Glutamatergic neuron (in vitro differentiated cells): ENCODE data around the gene SEPTIN3. TPM values are rescaled to one million over a fixed set of nuclear protein-coding genes. Genes with fewer than 3 reads are reported as not detected.

Experiments used
- DNase-seq: peaks from one replicate; pipeline ENCODE4 v3.0.0; 2022
- H3K27ac Mint-ChIP-seq: one replicate; pipeline ENCODE4 v1.8.0; 2020; ENCODE audit warnings: mild to moderate bottlenecking, mixed read lengths, inconsistent platforms; ENCODE audit not compliant: unreplicated experiment
- H3K27me3 Mint-ChIP-seq: one replicate; pipeline ENCODE4 v1.8.0; 2020; ENCODE audit warnings: mild to moderate bottlenecking, moderate library complexity, mixed read lengths, inconsistent platforms; ENCODE audit not compliant: unreplicated experiment
- H3K36me3 Mint-ChIP-seq: one replicate; pipeline ENCODE4 v1.8.0; 2020; ENCODE audit warnings: mild to moderate bottlenecking, mixed read lengths, inconsistent platforms; ENCODE audit not compliant: unreplicated experiment
- H3K4me1 Mint-ChIP-seq: one replicate; pipeline ENCODE4 v1.8.0; 2020; ENCODE audit warnings: mild to moderate bottlenecking, low read depth, mixed read lengths, inconsistent platforms; ENCODE audit not compliant: unreplicated experiment
- H3K4me3 Mint-ChIP-seq: one replicate; pipeline ENCODE4 v1.8.0; 2020; ENCODE audit warnings: mild to moderate bottlenecking, mixed read lengths, inconsistent platforms; ENCODE audit not compliant: unreplicated experiment
- H3K9me3 Mint-ChIP-seq: one replicate; pipeline ENCODE4 v1.8.0; 2020; ENCODE audit warnings: mild to moderate bottlenecking, moderate library complexity, mixed read lengths, inconsistent platforms; ENCODE audit not compliant: unreplicated experiment
- CTCF ChIP-seq: fragments of 200-600 bp; sonication (generic); IDR thresholded peaks from one replicate; pipeline ENCODE4 v1.5.0; 2021; ENCODE audit not compliant: partially characterized antibody, unreplicated experiment
- total RNA-seq: library from RNA; stranded (reverse); fragmentation: NEBNext Ultra II Directional; extraction: Animal tissue kit (Norgen Biotek cat#: 25700); gene quantifications from one replicate; pipeline ENCODE4 v1.2.1, GENCODE V29; 2021; ENCODE audit not compliant: unreplicated experiment

SEPTIN3 gene
- total RNA-seq, 1 donor from 2014 or later, result 216 TPM

DNA sequence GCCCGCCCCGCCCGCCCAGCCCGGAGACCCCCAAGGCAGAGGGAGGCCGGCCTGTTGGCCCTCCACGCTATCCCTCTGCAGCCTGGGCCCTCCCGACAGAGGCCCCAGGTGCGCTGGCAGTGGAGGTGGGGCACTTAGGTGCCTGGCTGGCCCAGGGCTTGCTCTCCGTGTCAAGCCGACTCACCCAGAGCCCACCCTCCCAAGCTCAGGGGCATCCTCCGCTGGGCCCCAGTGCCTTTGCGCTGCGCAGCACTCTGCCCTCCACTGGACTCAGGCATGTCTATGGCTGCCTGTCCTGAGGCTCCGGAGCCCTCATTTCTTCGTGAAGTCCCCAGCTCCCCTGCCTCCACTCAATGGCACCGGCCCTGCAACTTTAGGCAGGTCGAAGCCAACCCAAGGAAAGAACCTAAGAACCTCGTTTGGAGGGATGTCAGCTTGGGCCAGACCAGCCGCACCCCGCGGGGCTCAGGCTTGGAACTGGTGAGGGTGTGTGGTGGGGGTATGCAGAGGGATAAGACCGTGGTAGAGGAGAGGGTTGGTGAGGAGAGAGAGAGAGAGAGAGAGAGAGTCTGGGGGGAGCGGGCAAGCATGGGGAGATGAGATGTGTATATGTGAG lies 11.2 kb upstream of the SEPTIN3 start:
- Mint-ChIP-seq H3K4me3 (no peak overlapping the region), H3K27me3 (peaks cover 4% of the 10 kb centered on the region), H3K27ac (no peak overlapping the region), H3K36me3 (no peaks in the 10 kb centered on the region), H3K4me1 (no peaks in the 10 kb centered on the region), H3K9me3 (no peaks in the 10 kb centered on the region)
- no peak for DNase-seq
- TF ChIP-seq CTCF, result peak; percentile 64

DNA sequence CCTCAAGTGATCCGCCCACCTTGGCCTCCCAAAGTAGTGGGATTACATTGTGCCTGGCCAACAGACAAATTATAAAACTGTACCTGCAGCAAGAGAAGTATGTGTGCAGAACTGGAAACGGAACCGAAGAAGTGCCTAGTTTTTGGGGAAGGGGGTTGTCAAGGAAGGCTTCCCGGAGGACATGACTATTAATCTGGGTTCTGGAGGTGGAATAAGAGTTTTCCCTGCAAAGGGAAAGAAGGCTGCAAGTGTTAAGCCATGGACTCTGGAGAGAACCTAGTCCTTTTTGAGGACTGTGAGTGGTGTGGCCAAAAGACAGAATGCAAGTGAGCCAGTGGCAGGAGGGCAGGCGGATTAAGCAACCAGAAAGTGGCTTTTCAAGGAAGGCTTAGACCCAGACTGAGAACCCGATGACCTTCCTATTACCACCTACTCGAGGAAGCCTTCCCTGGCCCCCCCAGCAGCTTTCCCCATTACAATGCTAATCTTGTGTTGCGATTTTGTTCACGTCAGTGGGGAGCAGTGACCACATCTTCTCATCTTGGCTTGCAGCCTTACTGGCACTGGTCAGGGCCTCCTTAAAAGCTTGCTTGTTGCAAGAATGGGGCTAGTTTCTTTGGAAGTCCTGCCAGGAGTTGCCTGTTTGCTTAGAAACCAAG lies 5.7 kb upstream of the SEPTIN3 start:
- H3K36me3 Mint-ChIP-seq, result no peaks in the 10 kb centered on the region
- H3K27me3 Mint-ChIP-seq, result peaks cover 6% of the 10 kb centered on the region
- TF ChIP-seq CTCF, result no peak
- peaks cover 5% of the 10 kb centered on the region for H3K4me1 Mint-ChIP-seq
- no peak for DNase-seq
- peaks cover 2% of the 10 kb centered on the region for H3K9me3 Mint-ChIP-seq
- H3K4me3 Mint-ChIP-seq, result no peak overlapping the region
- no peak overlapping the region for H3K27ac Mint-ChIP-seq

DNA sequence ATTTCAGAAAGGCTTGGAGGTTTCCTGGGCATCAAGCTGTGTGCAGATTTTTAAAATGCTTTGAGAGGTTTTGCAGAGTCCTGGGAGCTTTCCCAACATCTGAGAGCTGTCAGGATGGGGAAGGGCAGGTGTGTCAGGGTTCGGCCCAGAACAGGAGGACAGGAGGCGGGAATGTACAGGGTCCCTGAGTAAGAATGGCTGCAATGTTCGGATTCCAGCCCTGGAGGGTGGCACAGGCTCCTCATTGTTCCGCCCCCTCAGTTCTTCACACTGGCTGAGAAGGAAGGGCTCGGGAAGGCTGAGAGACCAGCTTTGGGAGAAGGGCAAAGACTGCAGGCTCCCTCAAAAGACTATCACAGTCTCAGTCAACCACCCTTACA lies 5.1 kb upstream of the SEPTIN3 start:
- no peak for TF ChIP-seq CTCF
- peaks cover 5% of the 10 kb centered on the region for H3K4me1 Mint-ChIP-seq
- no peaks in the 10 kb centered on the region for H3K36me3 Mint-ChIP-seq
- peaks cover 6% of the 10 kb centered on the region for H3K27me3 Mint-ChIP-seq
- peaks cover 2% of the 10 kb centered on the region for H3K9me3 Mint-ChIP-seq
- no peak overlapping the region for H3K27ac Mint-ChIP-seq
- no peak for DNase-seq
- H3K4me3 Mint-ChIP-seq, result no peak overlapping the region

GRCh38 chr22:41966225-41966606 lies 3.0 kb upstream of the SEPTIN3 start:
- no peak for TF ChIP-seq CTCF
- Mint-ChIP-seq H3K36me3 (no peaks in the 10 kb centered on the region), H3K4me1 (peaks cover 5% of the 10 kb centered on the region), H3K27ac (no peak overlapping the region), H3K9me3 (peaks cover 5% of the 10 kb centered on the region), H3K27me3 (peaks cover 6% of the 10 kb centered on the region), H3K4me3 (no peak overlapping the region)
- no peak for DNase-seq

- Mint-ChIP-seq H3K36me3 (no peaks in the 10 kb centered on the region), H3K4me3 (no peak overlapping the region), H3K4me1 (peaks cover 5% of the 10 kb centered on the region), H3K27me3 (peaks cover 5% of the 10 kb centered on the region), H3K9me3 (peaks cover 5% of the 10 kb centered on the region), H3K27ac (peak overlapping the region; percentile 22)
- no peak for TF ChIP-seq CTCF
- no peak for DNase-seq
These were observed 2.5 kb upstream of the SEPTIN3 start for GRCh38 chr22:41966607-41967240.
